NCI-H2227 treated with DMSO at 0.1 percent for 48 hours (cell line): ENCODE results near the gene RICTOR.
"Not testable (repeated sequence)": the region's sequence is repeated elsewhere in the genome, so short reads cannot be mapped to it uniquely, and the experiment has no call there.

Experiments used
- DNase-seq: peaks from one replicate; lab custom pipeline; 2025; lab: John Stamatoyannopoulos, UW

Gene RICTOR

DNA sequence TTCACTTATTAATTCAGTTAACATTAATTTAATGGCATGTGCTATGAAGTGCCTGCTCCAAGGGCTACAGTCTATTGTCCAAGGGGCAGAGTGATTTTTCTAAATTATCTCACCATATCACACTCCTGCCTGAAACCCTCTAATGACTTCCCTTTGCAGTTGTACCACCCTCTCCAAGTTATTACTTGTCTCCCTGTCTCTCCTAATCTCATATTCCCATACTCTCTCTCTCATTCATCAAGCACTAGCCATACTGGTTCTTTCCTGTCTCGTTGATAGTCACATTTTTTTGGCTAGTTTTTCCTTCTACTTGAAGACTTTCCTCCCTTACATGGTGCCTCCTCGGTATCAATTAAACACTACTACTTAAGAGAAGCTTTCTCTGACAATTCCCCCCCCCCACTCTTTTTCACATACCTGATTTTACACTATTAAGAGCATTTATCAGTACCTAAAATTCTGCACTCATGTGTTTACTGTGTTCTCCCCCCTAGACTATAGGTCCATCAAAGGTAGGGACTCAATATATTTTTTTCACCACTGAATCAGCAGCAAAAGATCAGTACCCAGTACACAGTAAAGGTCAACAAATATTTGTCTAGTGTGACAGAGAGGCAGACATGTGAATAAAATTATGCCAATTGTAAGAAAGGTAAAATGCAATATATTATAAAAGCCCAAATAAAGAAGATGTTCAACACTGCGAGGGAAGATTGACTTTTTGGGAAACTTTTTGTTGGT, 19.0 kb downstream of the RICTOR start:
- DNase-seq = no peak

DNA sequence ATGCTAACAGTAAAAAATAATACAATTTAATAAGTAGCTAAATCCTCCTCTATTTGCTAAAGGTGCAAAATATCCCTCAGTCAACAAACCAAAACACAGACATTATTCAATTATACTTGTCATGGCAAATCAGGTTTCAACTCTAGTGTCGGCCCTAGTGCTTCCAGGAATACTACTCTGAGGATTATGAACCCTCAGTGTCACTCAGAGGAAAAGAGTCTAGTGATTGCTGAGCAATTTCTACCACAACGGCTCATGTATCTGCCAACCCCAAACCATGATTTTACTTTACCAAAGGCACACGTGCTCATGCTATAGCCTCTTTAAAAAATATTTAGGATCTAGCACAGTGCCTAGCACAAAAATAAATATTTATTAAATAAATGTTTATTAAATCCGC, 21.0 kb downstream of the RICTOR start:
- no peak for DNase-seq

DNA sequence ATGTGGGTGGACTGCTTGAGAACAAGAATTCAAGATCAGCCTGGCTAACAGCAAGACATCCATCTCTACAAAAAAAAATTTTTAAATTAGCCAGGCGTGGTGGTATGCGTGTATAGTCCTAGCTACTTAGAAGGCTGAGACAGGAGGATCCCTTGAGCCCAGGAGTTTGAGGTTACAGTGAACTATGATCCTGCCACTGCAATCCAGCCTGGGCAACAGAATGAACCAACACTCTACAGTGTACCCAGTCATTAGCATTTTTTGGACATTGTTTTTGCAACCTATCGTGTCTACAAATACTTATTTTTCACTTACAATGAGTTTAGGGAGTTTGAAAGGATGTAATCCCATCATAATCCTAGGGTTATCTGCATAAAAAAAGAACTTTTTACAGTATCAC, 22.1 kb downstream of the RICTOR start:
- no peak for DNase-seq

DNA sequence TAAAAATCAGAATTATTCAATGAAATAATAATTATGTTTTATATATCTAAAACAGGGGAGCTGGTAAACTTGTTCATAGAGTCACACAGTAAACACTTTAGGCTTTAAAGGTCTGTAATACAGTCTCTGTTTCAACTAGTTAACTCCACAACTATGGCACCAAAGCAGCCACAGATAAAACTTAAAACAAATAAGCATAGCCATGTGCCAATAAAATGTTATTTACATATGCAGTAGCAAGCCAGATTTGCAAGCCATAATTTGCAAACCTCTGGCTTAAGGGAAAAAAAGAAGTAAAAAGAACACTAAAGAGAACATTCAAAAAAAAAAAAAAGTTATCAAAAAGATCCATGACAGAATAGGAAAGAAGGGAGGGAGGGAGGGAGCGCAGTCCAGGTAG, 24.9 kb downstream of the RICTOR start:
- no peak for DNase-seq

DNA sequence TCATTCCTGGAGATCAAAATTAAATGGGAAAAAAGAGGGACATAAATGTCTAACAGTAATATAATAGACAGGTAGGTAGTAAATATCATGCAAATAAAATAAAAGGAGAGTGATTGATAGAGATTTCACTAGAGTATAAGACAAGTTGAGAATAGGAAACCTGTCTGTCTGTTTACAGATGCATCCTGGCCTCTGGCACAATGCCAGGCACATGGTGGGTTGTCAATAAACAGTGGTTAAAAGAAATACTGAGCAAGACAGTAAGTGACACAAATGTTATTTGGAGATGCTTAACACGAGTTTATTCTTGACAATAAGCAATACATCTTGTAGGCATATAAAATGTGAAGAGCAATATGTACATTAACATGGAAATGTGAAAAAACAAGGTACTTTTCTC, 33.3 kb downstream of the RICTOR start:
- no peak for DNase-seq

DNA sequence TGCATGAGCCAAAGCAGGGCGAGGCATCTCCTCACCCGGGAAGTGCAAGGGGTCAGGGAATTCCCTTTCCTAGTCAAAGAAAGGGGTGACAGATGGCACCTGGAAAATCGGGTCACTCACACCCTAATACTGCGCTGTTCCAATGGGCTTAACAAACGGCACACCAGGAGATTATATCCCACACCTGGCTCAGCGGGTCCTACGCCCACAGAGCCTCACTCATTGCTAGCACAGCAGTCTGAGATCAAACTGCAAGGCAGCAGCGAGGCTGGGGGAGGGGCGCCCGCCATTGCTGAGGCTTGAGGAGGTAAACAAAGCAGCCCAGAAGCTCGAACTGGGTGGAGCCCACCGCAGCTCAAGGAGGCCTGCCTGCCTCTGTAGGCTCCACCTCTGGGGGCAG, 39.7 kb downstream of the RICTOR start:
- not testable (repeated sequence) for DNase-seq

DNA sequence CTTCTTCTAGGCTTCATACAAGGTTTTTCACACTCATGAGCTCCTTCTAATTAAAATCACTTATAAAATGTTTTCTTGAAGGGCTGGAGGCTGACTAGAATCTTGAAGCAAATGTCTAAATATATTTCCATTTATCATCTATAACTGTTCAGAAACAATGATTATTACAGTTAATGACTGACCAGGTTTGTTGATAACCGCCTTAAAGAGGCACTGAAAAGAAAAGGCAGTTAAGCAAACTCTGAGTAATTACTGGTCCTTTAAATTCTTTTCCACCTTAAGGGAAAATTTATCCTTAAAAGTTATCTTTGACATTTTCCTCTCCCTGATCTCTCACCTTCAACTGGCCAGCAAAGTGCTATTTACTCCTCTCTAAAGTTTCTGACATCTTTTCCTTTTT, 43.2 kb downstream of the RICTOR start:
- DNase-seq = no peak

DNA sequence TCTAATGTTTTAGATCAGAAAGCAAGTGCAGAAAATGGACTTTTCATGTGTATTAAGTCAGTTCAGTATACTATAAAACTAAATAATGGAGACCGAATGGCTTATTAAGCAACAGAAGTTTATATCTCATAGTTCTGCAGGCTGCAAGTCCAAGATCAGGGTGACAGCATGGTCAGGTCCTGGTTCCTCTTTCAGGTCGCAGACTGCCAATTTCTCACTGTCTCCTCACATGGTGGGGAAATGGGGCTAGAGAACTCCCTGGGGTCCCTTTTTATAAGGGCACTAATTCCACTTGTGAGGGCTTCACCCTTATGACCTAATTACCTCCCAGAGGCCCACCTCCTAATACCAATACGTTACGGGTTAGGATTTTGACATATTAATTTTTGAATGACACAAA, 48.7 kb downstream of the RICTOR start:
- DNase-seq = no peak

DNA sequence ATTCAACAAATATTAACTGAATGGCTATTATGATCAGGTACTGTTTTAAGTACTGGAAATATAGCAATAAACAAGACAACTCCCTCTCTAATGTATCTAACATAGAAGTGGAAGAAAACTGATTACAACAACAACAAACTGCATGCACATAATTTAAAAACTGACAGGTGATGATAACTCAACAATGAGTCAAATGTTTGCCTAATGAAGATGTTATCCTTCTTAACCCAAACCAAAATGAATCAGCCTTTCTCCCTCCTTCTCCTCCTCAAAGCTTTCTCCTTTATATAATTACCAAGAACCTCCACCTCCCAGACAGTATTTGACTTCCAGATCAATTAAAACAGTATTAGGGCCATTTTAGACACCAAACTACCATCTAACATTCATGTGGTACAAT, 49.3 kb downstream of the RICTOR start:
- no peak for DNase-seq

DNA sequence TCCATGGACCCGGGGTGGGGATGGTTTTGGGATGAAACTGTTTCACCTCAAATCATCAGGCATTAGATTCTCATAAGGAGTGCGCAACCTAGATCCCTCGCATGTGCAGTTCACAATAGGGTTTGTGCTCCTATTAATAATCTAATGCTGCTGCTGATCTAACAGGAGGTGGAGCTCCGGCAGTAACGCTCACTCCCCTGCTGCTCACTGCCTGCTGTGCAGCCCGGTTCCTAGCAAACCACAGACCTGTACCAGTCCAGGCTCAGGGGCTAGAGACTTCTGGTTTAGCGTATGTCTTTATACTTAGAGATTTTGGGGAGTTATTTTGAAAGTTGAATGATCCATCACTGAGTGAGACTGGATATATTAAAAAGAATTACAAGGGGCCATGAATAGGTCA, 50.2 kb downstream of the RICTOR start:
- no peak for DNase-seq

DNA sequence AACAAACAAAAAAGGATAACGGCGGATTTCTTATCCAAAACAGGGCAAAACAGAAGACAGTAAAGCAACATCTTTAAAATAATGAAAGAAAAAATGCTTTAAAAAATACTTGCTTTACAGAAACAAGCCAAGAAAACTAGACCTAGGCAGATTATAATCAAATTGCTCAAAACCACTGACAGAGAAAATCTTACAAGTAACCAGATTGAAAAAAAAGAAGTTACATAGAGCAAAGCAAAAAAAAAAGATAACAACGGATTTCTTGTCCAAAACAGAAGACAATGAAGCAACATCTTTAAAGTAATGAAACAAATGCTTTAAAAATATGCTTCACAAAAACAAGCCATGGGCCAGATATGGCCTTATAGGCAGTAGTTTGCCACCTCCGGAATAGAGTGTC, 51.1 kb downstream of the RICTOR start:
- DNase-seq = no peak

DNA sequence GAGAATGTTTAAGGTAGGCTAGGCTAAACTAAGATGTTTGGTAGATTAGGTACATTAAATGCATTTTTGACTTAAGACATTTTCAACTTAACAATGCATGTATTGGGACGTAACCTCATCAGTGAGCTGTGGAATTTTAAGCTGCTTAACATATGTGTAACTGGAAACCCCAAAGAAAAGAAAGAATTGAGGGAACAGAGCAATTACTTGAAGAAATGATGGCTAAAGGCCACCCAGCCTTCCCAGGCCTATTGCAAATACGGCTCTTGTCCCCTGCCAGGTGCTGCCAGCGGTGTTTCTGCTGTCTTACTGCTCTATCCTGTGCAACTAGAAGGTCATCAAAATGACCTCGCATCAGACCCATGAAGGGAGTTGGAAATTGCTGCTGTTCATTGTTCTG, 52.0 kb downstream of the RICTOR start:
- DNase-seq = no peak

DNA sequence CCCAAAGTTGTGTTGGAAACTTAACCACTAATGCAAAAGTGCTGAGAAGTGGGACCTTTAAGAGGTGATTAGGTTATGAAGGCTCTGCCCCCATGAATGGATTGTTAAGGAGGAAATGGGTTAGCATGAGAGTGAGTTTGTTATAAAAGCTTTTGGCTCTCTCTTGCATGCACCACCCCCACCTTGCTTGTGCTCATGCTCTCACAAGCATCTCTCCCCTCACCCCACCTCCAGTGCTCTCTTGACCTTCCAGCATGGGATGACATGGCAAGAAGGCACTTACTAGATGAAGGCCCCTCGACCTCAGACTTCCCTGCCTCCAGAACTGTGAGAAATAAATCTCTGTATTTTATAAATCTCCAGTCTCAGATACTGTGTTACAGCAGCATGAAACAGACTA, 52.8 kb downstream of the RICTOR start:
- no peak for DNase-seq

DNA sequence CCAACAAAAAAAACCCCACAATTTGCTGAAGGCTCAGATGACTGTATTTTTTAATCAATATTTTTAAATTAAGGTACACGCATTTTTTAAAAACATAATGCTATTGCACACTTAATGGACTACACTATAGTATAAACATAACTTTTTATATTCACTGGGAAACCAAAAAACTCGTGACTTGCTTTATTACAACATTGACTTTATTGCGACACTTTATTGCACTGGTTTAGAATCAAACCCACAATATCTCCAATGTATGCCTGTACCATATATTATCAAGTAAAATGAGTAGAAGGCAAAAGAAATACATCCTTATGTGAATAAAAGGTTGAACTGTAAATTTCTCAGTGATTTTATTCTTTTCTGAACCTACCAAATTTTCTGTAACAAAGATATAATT, 53.7 kb downstream of the RICTOR start:
- DNase-seq = no peak

DNA sequence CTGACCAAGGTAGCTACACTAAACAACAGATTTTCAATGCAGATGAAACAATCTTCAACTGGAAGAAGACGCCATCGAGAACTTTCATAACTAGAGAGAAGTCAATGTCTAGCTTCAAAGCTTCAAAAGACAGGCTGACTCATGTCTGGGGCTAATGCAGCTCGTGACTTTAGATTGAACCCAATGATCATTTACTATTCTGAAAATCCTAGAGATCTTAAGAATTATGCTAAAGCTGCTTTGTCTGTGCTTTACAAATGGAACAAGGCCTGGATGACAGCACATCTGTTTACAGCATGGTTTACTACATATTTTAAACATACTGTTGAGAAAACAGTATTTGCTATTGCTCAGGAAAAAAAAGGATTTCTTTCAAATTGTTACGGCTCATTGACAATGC, 54.9 kb downstream of the RICTOR start:
- DNase-seq = no peak

DNA sequence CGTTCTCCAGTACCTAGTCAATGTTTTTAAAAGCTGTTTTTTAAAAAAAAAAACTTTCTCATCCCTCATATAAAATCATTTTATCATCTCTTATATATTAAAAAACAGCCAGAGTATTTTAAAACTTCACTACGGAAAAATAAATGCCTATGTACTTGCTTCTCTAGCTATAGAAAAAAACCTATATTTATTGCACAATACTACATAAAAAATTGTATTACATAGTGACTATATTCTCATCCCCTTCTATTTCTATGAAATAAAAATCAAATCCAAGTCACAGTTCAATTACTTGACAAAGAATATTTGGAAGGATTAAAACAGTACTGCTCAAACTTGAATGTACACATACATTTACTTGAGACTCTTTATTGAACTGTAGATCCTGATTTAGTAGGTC, 56.7 kb downstream of the RICTOR start:
- no peak for DNase-seq

DNA sequence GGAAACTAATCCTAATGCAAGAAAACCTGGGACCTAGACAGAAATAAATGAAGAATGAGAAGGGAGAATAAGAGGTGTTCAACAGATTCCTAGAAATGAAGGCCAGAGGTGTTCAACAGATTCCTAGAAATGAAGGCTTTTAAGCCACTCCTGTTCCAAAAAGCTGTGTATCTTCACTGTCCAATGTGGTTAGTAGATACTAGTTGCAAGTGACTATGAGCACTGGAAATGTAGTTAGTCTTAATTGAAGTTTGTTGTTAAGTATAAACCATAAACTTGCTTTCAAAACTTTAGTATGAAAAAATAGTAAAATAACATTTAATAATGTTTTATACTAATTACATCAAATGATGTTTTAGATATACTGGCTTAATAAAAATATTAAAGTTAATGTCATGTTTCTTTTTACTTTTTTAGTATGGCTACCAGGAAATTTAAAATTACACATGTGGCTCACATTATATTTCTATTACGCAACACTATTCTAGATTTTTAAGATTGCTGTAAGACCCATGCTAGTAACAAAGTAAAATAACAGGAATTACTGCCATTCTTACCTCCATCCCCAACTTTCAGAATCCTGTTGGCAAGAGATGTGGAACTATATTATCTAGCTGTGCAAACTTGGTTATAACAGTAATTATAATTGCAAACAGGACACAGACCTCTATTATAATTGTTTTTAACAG, 57.5 kb downstream of the RICTOR start:
- DNase-seq = no peak

DNA sequence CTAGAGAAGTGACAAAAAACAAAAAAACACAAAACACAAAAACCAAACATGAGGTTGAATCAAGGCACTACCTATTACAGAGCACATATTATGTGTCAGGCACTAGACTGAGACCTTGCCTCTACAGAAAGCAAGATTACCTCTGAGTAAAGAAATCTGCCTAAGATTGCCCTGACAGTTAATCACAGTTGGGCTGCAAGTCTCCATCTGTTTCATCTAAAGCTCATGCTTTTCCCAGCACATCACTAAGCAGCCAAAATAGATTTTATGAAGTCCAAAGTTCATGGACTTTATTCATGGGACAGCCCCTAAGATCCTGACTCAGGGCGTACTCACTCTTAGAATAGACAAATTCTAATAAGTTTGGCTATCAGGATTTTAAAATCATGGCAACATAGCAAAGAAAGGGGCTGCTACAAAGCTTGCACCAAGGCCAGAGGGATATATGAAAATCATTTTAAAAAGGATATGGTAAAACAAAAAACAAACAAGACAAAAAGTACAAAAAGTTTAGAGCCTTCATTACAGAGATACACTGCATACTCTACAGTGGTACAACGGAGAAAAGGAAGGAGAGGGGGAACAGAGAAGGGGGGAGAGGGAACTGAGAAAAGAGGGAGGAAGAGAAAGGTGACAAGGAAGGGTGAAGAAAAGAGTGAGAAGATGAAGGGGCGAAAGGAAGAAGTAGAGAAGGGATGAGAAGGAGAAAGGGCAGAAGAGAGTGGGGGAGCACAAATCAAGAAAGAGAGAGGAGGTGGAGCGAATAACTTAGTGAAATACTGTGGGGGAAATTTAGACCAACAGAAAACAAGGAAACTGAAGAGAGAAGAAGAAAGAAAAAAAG, 58.2 kb downstream of the RICTOR start:
- no peak for DNase-seq

DNA sequence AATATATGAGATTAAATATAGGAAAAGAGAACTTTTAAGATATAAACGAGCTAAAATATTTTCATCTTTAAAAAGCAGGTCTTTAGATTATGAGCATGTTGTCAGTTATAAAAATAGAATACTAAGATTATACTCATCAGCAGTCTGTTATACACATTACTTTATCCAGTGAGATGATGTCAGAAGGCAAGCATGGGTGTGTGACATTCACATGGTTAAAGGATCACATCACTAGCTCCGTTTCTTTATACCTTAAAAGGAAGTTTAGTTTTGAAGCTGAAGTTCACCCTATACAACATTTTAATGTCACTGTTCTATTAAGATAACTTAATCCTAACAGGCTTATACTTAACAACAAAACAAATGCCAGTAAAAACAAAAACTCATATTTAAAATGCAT, 59.6 kb downstream of the RICTOR start:
- DNase-seq = no peak

DNA sequence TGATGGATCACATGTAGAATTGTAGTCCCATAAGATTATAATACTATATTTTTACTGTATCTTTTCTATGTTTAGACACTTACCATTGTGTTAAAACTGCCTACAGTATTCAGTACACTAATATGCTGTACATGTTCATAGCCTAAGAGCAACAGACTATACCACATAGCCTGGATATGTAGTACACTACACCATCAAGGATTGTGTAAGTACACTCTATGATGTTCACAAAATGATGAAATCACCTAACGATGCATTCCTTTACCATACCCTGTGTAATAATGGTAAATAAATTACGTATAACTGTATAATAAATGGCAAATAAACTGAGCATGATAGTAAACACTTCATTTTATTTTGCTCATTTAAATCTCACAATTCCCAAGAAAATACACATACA, 60.3 kb downstream of the RICTOR start:
- DNase-seq = no peak

DNA sequence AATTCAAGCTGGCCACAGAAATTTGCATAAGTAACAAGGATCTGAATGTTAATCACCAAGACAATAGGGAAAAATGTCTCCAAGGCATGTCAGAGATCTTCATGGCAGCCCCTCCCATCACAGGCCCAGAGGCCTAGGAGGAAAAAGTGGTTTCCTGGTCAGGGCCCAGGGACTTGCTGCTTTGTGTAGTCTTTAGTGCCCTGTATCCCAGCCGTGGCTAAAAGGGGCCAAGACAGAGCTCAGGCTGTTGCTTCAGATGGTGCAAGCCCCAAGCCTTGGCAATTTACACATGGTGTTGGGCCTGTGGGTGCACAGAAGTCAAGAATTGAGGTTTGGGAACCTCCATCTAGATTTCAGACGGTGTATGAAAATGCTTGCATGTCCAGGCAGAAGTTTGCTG, 63.2 kb downstream of the RICTOR start:
- DNase-seq = not testable (repeated sequence)

DNA sequence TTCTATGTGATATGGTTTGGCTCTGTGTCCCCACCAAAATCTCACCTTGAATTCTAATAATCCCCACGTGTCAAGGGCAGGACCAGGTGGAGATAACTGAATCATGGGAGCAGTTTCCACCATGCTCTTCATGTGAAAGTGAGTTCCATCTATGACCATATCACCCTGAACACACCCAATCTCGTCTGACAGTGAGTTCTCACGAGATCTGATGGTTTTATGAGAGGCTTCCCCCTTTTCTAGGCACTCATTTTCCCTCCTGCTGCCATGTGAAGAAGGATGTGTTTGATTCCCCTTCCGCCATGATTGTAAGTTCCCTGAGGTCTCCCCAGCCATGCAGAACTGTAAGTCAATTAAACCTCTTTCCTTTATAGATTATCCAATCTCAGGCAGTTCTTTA, 64.2 kb downstream of the RICTOR start:
- no peak for DNase-seq

DNA sequence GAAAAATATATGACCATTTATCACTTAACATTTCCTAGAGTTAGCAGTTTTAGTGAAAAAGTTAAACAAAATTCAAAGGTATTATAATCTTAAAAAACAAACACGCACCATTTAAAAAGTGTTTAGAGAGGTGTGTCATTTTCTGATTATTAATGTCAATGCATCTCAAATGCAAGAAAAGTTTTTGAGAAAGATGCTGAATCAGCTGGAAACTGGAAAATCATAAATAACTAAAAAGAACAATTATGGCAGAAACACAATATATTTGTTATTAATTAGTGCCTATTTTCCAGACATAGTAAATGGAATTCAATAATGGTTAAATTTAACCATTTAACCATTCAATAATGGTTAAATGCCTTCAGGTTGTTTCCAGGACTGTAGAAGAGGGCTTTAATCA, 64.9 kb downstream of the RICTOR start:
- DNase-seq = no peak
